Lung (tissue), 12 donors: Measurements from ENCODE around the gene ATP10A. TPM values are rescaled to one million over a fixed set of nuclear protein-coding genes. Genes with fewer than 3 reads are reported as not detected.

ENCODE experiments used
- ATAC-seq: fragments of 200-7000 bp; cut with Tn5 transposase; one replicate; pipeline ENCODE4 v1.9.1; 2020; ENCODE audit warnings: moderate number of reproducible peaks; ENCODE audit not compliant: insufficient read depth, low FRiP score
- DNase-seq, 3 donors: peaks; one replicate each; pipeline ENCODE4 v3.0.0-alpha.2; 2013 to 2017
- H3K27ac ChIP-seq, 2 donors: one replicate each; pipeline ENCODE4 v1.5.1; 2013; ENCODE audit warnings: mild to moderate bottlenecking in 2 of 2, moderate library complexity in 2 of 2, control low read depth in 1 of 2, inconsistent platforms in 1 of 2, low read depth in 1 of 2, low read length in 1 of 2
- H3K27me3 ChIP-seq, 3 donors: one replicate each; pipeline ENCODE4 v1.5.1; 2013; ENCODE audit warnings: low read length in 2 of 3; ENCODE audit not compliant: control insufficient read depth in 3 of 3, insufficient read depth in 3 of 3
- H3K36me3 ChIP-seq, 4 donors: one replicate each; pipeline ENCODE4 v1.5.1; 2013; ENCODE audit warnings: low read length in 4 of 4, mild to moderate bottlenecking in 1 of 4, moderate library complexity in 1 of 4; ENCODE audit not compliant: control insufficient read depth in 4 of 4, insufficient read depth in 4 of 4
- H3K4me1 ChIP-seq, 5 donors: one replicate each; pipeline ENCODE4 v1.5.1; 2013; ENCODE audit warnings: low read length in 5 of 5, mild to moderate bottlenecking in 2 of 5, moderate library complexity in 1 of 5; ENCODE audit not compliant: control insufficient read depth in 5 of 5, insufficient read depth in 5 of 5
- H3K4me3 ChIP-seq: one replicate; pipeline ENCODE4 v1.5.1; 2013; ENCODE audit warnings: mild to moderate bottlenecking, control low read depth, moderate library complexity
- H3K9ac ChIP-seq, 2 donors: one replicate each; pipeline ENCODE4 v1.5.1; 2013; ENCODE audit warnings: low read length in 2 of 2, control low read depth in 1 of 2; ENCODE audit not compliant: insufficient read depth in 1 of 2
- H3K9me3 ChIP-seq, 4 donors: one replicate each; pipeline ENCODE4 v1.5.1; 2013; ENCODE audit warnings: low read length in 3 of 4, mild to moderate bottlenecking in 1 of 4, moderate library complexity in 1 of 4; ENCODE audit not compliant: control insufficient read depth in 4 of 4, insufficient read depth in 3 of 4
- WGBS, 2 donors: extraction: QIAGEN DNeasy Blood & Tissue Kit; methylation state at CpG; one replicate each; pipeline ENCODE4 v1.1.7; 2013; 5-methylcytosine and 5-hydroxymethylcytosine counted together
- polyA plus RNA-seq, 2 donors: library from polyadenylated mRNA; stranded (reverse); fragments of 200-250 nt; gene quantifications; one replicate each; pipeline ENCODE4 v1.2.1, GENCODE V29; 2013
- total RNA-seq, 2 donors: library from RNA; depleted of rRNA in 1 of 2; stranded (reverse); fragments of >200 nt in 1 of 2; gene quantifications; one replicate each; pipeline ENCODE4 v1.2.1, GENCODE V29; 2014 to 2021
- TF ChIP-seq, protein P1 (sequence below): IDR thresholded peaks from 2 replicates; pipeline ENCODE4 v1.5.1; 2012; ENCODE audit warnings: mild to moderate bottlenecking; ENCODE audit errors: control extremely low read depth, extremely low read depth
- donor health status: control.
- donor health status: control.
- donor health status: Bipolar disorder and iron deficiency.
- donor health status: healthy.
- donor health status: DM: yes; HTN: yes; CAD: no.

ATP10A gene
- total and polyA plus RNA-seq, 4 donors = 4.5 to 33.7 (median 6.2) TPM

DNA sequence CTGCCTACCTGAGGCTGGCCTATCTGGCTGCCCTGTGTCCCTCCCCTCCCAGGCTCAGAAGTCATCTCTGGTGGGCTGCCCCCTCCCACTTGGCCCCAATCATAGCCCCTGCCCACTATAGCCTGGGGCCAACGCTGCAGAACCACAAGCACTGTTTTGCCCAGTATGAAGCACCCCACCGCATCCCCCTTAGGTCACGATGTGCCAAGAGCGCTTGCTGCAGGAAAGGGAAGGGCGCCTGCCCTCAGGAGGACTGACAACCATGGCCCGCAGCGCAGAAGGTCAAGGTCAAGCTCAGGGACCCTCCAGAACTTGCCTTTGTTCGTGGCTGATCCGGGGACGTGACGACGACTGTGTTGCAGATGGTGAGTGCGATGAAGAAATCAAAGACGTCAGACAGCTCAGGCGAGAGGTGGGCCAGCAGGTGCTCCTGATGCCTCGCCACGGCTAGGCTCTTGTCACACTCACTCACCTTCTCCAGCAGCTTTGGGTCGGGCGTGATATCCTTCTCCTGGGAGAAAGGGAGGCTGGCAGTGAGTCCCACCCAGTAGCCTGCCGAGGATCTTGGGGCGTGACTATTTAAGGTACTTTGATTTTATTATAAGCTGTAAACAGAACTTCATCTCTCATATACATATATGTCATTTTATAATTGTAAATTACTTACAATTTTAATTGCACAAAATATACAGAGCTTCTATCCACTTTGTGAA is 146.6 kb downstream of the ATP10A start:
- no peak for DNase-seq

GRCh38 chr15:25715536-25716413 is 147.4 kb downstream of the ATP10A start:
- H3K4me1 ChIP-seq = peaks cover 0 to 4% (median 0%) of the 10 kb centered on the region in 5 donors
- DNase-seq (no peak), ATAC-seq (no peak)
- WGBS, 2 donors = 90 to 91% methylated on average over 18 of the region's 18 CpGs
- no peak overlapping the region for H3K27ac ChIP-seq
- no peaks in the 10 kb centered on the region for H3K27me3 ChIP-seq
- no peak overlapping the region for H3K4me3 ChIP-seq
- TF ChIP-seq, protein P1, sequence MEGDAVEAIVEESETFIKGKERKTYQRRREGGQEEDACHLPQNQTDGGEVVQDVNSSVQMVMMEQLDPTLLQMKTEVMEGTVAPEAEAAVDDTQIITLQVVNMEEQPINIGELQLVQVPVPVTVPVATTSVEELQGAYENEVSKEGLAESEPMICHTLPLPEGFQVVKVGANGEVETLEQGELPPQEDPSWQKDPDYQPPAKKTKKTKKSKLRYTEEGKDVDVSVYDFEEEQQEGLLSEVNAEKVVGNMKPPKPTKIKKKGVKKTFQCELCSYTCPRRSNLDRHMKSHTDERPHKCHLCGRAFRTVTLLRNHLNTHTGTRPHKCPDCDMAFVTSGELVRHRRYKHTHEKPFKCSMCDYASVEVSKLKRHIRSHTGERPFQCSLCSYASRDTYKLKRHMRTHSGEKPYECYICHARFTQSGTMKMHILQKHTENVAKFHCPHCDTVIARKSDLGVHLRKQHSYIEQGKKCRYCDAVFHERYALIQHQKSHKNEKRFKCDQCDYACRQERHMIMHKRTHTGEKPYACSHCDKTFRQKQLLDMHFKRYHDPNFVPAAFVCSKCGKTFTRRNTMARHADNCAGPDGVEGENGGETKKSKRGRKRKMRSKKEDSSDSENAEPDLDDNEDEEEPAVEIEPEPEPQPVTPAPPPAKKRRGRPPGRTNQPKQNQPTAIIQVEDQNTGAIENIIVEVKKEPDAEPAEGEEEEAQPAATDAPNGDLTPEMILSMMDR = no peak
- H3K9me3 ChIP-seq = no peaks in the 10 kb centered on the region
- peaks cover 0 to 21% (median 0%) of the 10 kb centered on the region in 4 donors for H3K36me3 ChIP-seq
- no peak overlapping the region for H3K9ac ChIP-seq

More for the DNA sequence above, 146.6 kb downstream of the ATP10A start:
- Histone ChIP-seq H3K4me3 (no peak overlapping the region), H3K9ac (no peak overlapping the region), H3K27ac (no peak overlapping the region), H3K36me3 (peaks cover 0 to 24% (median 0%) of the 10 kb centered on the region in 4 donors), H3K4me1 (peaks cover 0 to 4% (median 0%) of the 10 kb centered on the region in 5 donors), H3K27me3 (no peaks in the 10 kb centered on the region), H3K9me3 (no peaks in the 10 kb centered on the region)
- WGBS, 2 donors = 90 to 92% methylated on average over 21 of the region's 21 CpGs
- no peak for ATAC-seq
- TF ChIP-seq, protein P1 = no peak

DNA sequence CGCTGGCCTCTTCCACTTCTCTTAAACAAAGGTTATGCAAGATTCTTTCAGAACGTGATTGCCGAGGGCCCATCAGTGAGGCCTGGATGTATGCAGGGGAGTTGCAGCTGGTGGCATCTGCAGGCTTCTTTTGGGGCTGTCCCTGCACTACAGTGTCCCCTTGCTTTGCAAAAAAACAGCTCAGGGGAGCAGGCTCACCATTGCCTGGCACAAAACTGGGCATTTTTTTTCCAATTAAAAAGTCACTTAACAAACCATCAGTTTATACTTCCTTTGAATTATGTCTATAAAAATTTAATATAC is 148.6 kb downstream of the ATP10A start:
- Histone ChIP-seq H3K9ac (no peak overlapping the region), H3K27me3 (no peaks in the 10 kb centered on the region), H3K4me3 (no peak overlapping the region), H3K27ac (no peak overlapping the region), H3K4me1 (peaks cover 0 to 4% (median 0%) of the 10 kb centered on the region in 5 donors), H3K9me3 (no peaks in the 10 kb centered on the region), H3K36me3 (peaks cover 0 to 17% (median 0%) of the 10 kb centered on the region in 4 donors)
- DNase-seq (no peak), ATAC-seq (no peak)
- 34 to 51% methylated on average over 3 of the region's 3 CpGs for WGBS, 2 donors
- TF ChIP-seq, protein P1 = no peak
